HL-60 (cell line): ENCODE results near the gene KRTAP5-2.
A peak's percentile ranks its signal among the peaks of the same experiment; 100 is the strongest.
"Not testable (repeated sequence)": the region's sequence is repeated elsewhere in the genome, so short reads cannot be mapped to it uniquely, and the experiment has no call there.

Experiments
- DNase-seq, 2 experiments: peaks; one replicate each; pipeline ENCODE4 v3.0.0-alpha.2; 2010 to 2020; ENCODE audit warnings: low read depth in 1 of 2, low spot score in 1 of 2
- H3K27ac ChIP-seq: fragments of 250-450 bp; sonication (Bioruptor Pico); replicated peaks from 2 replicates; pipeline ENCODE4 v1.5.1; 2020; ENCODE audit warnings: mild to moderate bottlenecking, moderate library complexity
- H3K27me3 ChIP-seq: fragments of 250-450 bp; sonication (Bioruptor Pico); 2 replicates; pipeline ENCODE4 v1.5.1; 2021; ENCODE audit warnings: mild to moderate bottlenecking, moderate library complexity; ENCODE audit not compliant: insufficient read depth, poor library complexity, severe bottlenecking
- H3K4me3 ChIP-seq: replicated peaks from 2 replicates; pipeline ENCODE4 v1.5.1; 2011; ENCODE audit warnings: mild to moderate bottlenecking, control low read depth, low read length; ENCODE audit not compliant: insufficient read depth
- GABPA ChIP-seq: IDR thresholded peaks from 2 replicates; pipeline ENCODE4 v1.6.1; 2012; ENCODE audit warnings: low read depth
- POLR2AphosphoS5 ChIP-seq: IDR thresholded peaks from 2 replicates; pipeline ENCODE4 v1.6.1; 2012; ENCODE audit warnings: low read depth
- SPI1 ChIP-seq: IDR thresholded peaks from 2 replicates; pipeline ENCODE4 v1.6.1; 2012; ENCODE audit warnings: low read depth, mild to moderate bottlenecking, borderline replicate concordance
- TF ChIP-seq, protein P1 (sequence below): IDR thresholded peaks from one replicate; pipeline ENCODE4 v1.5.1; 2011; ENCODE audit warnings: low read length, control low read depth, inconsistent platforms; ENCODE audit not compliant: insufficient read depth
- TF ChIP-seq, protein P2 (sequence below): IDR thresholded peaks from 2 replicates; pipeline ENCODE4 v1.6.1; 2012; ENCODE audit warnings: low read depth; ENCODE audit not compliant: insufficient replicate concordance

The KRTAP5-2 gene

GRCh38 chr11:1592628-1593027, 5.5 kb downstream of the KRTAP5-2 start:
- no peak for DNase-seq
- TF ChIP-seq SPI1 (no peak), POLR2AphosphoS5 (no peak), GABPA (no peak)
- TF ChIP-seq, protein P1, sequence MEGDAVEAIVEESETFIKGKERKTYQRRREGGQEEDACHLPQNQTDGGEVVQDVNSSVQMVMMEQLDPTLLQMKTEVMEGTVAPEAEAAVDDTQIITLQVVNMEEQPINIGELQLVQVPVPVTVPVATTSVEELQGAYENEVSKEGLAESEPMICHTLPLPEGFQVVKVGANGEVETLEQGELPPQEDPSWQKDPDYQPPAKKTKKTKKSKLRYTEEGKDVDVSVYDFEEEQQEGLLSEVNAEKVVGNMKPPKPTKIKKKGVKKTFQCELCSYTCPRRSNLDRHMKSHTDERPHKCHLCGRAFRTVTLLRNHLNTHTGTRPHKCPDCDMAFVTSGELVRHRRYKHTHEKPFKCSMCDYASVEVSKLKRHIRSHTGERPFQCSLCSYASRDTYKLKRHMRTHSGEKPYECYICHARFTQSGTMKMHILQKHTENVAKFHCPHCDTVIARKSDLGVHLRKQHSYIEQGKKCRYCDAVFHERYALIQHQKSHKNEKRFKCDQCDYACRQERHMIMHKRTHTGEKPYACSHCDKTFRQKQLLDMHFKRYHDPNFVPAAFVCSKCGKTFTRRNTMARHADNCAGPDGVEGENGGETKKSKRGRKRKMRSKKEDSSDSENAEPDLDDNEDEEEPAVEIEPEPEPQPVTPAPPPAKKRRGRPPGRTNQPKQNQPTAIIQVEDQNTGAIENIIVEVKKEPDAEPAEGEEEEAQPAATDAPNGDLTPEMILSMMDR = no peak
- TF ChIP-seq, protein P2, sequence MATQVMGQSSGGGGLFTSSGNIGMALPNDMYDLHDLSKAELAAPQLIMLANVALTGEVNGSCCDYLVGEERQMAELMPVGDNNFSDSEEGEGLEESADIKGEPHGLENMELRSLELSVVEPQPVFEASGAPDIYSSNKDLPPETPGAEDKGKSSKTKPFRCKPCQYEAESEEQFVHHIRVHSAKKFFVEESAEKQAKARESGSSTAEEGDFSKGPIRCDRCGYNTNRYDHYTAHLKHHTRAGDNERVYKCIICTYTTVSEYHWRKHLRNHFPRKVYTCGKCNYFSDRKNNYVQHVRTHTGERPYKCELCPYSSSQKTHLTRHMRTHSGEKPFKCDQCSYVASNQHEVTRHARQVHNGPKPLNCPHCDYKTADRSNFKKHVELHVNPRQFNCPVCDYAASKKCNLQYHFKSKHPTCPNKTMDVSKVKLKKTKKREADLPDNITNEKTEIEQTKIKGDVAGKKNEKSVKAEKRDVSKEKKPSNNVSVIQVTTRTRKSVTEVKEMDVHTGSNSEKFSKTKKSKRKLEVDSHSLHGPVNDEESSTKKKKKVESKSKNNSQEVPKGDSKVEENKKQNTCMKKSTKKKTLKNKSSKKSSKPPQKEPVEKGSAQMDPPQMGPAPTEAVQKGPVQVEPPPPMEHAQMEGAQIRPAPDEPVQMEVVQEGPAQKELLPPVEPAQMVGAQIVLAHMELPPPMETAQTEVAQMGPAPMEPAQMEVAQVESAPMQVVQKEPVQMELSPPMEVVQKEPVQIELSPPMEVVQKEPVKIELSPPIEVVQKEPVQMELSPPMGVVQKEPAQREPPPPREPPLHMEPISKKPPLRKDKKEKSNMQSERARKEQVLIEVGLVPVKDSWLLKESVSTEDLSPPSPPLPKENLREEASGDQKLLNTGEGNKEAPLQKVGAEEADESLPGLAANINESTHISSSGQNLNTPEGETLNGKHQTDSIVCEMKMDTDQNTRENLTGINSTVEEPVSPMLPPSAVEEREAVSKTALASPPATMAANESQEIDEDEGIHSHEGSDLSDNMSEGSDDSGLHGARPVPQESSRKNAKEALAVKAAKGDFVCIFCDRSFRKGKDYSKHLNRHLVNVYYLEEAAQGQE = no peak
- Histone ChIP-seq H3K27me3 (peaks cover 3% of the 10 kb centered on the region), H3K4me3 (no peak overlapping the region), H3K27ac (no peak overlapping the region)

DNA sequence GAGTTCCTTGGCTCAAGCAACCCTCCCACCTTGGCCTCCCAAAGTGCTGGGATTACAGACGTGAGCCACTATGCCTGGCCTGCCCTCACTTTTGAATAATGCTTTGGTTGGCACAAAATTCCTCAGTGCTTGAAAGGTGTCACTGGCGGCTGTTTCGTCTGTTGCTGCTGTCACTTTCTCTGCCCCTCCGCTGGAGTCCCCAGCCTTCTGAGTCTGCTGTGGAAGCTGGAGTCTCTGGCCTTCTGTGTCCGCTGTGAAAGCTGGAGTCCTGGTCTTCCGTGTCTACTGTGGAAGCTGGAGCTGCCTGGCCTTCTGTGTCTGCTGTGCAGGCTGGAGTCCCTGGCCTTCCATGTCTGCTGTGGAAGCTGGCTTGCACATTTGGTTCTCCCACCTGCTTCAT, 8.1 kb downstream of the KRTAP5-2 start:
- DNase-seq = no peak
- H3K4me3 ChIP-seq = no peak overlapping the region
- H3K27ac ChIP-seq = no peak overlapping the region
- H3K27me3 ChIP-seq = peaks cover 3% of the 10 kb centered on the region
- no peak for TF ChIP-seq SPI1
- TF ChIP-seq POLR2AphosphoS5 = no peak
- TF ChIP-seq GABPA = no peak
- TF ChIP-seq, protein P1 = no peak
- TF ChIP-seq, protein P2 = no peak

DNA sequence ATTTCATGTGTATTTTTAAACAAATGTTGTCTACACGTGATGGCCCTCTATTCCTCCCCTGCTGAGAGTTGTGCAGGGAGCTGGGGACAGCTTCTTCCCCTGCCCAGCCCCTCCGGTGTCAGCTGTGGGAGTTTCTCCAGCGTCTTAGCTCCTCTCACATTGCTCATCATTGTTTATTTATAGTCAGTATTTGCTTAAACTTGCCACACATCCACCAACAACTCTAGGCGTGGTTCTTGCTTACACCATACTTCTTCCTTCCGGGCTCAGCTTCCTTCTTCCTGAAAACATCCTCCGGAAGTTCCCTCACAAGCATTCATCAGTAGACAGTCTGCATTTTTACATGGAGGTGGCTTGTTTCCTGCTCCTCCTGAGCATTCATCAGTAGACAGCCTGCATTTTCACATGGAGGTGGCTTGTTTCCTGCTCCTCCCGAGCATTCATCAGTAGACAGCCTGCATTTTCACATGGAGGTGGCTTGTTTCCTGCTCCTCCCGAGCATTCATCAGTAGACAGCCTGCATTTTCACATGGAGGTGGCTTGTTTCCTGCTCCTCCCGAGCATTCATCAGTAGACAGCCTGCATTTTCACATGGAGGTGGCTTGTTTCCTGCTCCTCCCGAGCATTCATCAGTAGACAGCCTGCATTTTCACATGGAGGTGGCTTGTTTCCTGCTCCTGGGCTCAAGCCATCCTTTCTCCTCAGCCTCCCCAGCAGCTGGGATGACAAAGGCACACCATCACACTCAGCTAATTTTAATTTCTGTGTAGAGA, 8.7 kb downstream of the KRTAP5-2 start:
- peak; percentile 31 to 52 for DNase-seq
- not testable (repeated sequence) for H3K4me3 ChIP-seq, H3K27ac ChIP-seq, H3K27me3 ChIP-seq

GRCh38 chr11:1586699-1587098, 11.4 kb downstream of the KRTAP5-2 start:
- no peak for TF ChIP-seq GABPA
- TF ChIP-seq, protein P1 = no peak
- TF ChIP-seq, protein P2 = no peak
- TF ChIP-seq SPI1 = no peak
- no peak for TF ChIP-seq POLR2AphosphoS5
- H3K27me3 ChIP-seq = peaks cover 3% of the 10 kb centered on the region

GRCh38 chr11:1584661-1585370, 13.3 kb downstream of the KRTAP5-2 start, which contains the start of gene KRTAP5-1:
KRTAP5-1 (minus strand) TSS chr11:1585283; CDS start chr11:1585249, 34 bp downstream.
- DNase-seq, H3K4me3 ChIP-seq, H3K27me3 ChIP-seq, H3K27ac ChIP-seq: not testable (repeated sequence)

More at GRCh38 chr11:1586699-1587098, 11.4 kb downstream of the KRTAP5-2 start:
- no peak overlapping the region for H3K4me3 ChIP-seq
- DNase-seq = no peak
- no peak overlapping the region for H3K27ac ChIP-seq
